HG03354 (cell line): ENCODE data around the gene HOMEZ.
A peak's percentile ranks its signal among the peaks of the same experiment; 100 is the strongest.
"Not testable (repeated sequence)": the region's sequence is repeated elsewhere in the genome, so short reads cannot be mapped to it uniquely, and the experiment has no call there.

Source experiments
- ATAC-seq: cut with Tn5 transposase; IDR thresholded peaks from one replicate; pipeline ENCODE4 v1.9.1; 2021; ENCODE audit warnings: mild to moderate bottlenecking; ENCODE audit not compliant: unreplicated experiment, poor library complexity, severe bottlenecking

HOMEZ gene

GRCh38 chr14:23284654-23285529 lies 1.0 kb downstream of the HOMEZ start:
- no peak for ATAC-seq

- no peak for ATAC-seq
These were observed 4.7 kb downstream of the HOMEZ start for GRCh38 chr14:23281247-23281646.

- not testable (repeated sequence) for ATAC-seq
These were observed 8.0 kb downstream of the HOMEZ start for GRCh38 chr14:23277928-23278327.

GRCh38 chr14:23277189-23277588 lies 8.7 kb downstream of the HOMEZ start:
- ATAC-seq = no peak

- ATAC-seq = no peak
These were observed 10.5 kb downstream of the HOMEZ start for GRCh38 chr14:23275412-23275811.

- ATAC-seq = no peak
These were observed 16.7 kb downstream of the HOMEZ start for GRCh38 chr14:23269193-23269592.

GRCh38 chr14:23260849-23261248 lies 25.1 kb downstream of the HOMEZ start:
- ATAC-seq = not testable (repeated sequence)

GRCh38 chr14:23259426-23259825 lies 26.5 kb downstream of the HOMEZ start:
- ATAC-seq = no peak

- ATAC-seq = no peak
These were observed 27.7 kb downstream of the HOMEZ start for GRCh38 chr14:23258256-23258655.

- ATAC-seq = no peak
These were observed 33.3 kb downstream of the HOMEZ start for GRCh38 chr14:23252420-23253333.

GRCh38 chr14:23252006-23252405 lies 33.9 kb downstream of the HOMEZ start:
- no peak for ATAC-seq

GRCh38 chr14:23249824-23250223 lies 36.1 kb downstream of the HOMEZ start:
- ATAC-seq = no peak

GRCh38 chr14:23248601-23249000 lies 37.3 kb downstream of the HOMEZ start:
- ATAC-seq = no peak

GRCh38 chr14:23245282-23245681 lies 40.6 kb downstream of the HOMEZ start:
- ATAC-seq = no peak

GRCh38 chr14:23243066-23243465 lies 42.9 kb downstream of the HOMEZ start:
- no peak for ATAC-seq

GRCh38 chr14:23242076-23242475 lies 43.9 kb downstream of the HOMEZ start:
- no peak for ATAC-seq

- not testable (repeated sequence) for ATAC-seq
These were observed 44.7 kb downstream of the HOMEZ start for GRCh38 chr14:23241061-23241715.

GRCh38 chr14:23240661-23241060 lies 45.3 kb downstream of the HOMEZ start:
- ATAC-seq = no peak

GRCh38 chr14:23237772-23238594 lies 47.9 kb downstream of the HOMEZ start, which contains the start of gene RNF212B:
RNF212B (plus strand) TSS chr14:23237936; CDS start chr14:23240346, 2,410 bp downstream.
- peak; percentile 81 for ATAC-seq
